PFSK-1 (cell line): Measurements from ENCODE around the gene SPDEF.
A peak's percentile ranks its signal among the peaks of the same experiment; 100 is the strongest.

Source experiments
- FOXP2 ChIP-seq: optimal IDR thresholded peaks from 2 replicates; pipeline ENCODE3; 2011; ENCODE audit warnings: borderline replicate concordance, control low read depth, inconsistent platforms; ENCODE audit not compliant: insufficient read depth; ENCODE audit errors: extremely low read length, extremely low read depth
- POLR2AphosphoS5 ChIP-seq: IDR thresholded peaks from 2 replicates; pipeline ENCODE4 v1.6.1; 2012; ENCODE audit warnings: low read depth, mild to moderate bottlenecking, control low read depth, low read length, moderate library complexity
- REST ChIP-seq, 2 experiments: IDR thresholded peaks; 2 replicates each; pipeline versions ENCODE4 v1.6.1 to v1.8.0; 2011 to 2012; ENCODE audit warnings: low read depth in 2 of 2, low read length in 2 of 2, control low read depth in 1 of 2, inconsistent platforms in 1 of 2, mild to moderate bottlenecking in 1 of 2, moderate library complexity in 1 of 2; ENCODE audit not compliant: insufficient read depth in 1 of 2
- SIN3A ChIP-seq: IDR thresholded peaks from 2 replicates; pipeline ENCODE4 v1.6.1; 2012; ENCODE audit warnings: mild to moderate bottlenecking, low read length, moderate library complexity, borderline replicate concordance; ENCODE audit not compliant: insufficient read depth
- TAF1 ChIP-seq: IDR thresholded peaks from 2 replicates; pipeline ENCODE4 v1.6.1; 2012; ENCODE audit warnings: low read length, control low read depth, borderline replicate concordance; ENCODE audit not compliant: insufficient read depth

Gene SPDEF

GRCh38 chr6:34509782-34510181, 46.3 kb downstream of the SPDEF start:
- TF ChIP-seq SIN3A, result no peak
- no peak for TF ChIP-seq FOXP2
- TF ChIP-seq TAF1, result no peak
- no peak for TF ChIP-seq POLR2AphosphoS5
- TF ChIP-seq REST (IDR thresholded peaks at IDR 0.05; ENCODE audit: insufficient read depth in 1 of 2, low read depth in 2 of 2, low read length in 2 of 2), result no peak

DNA sequence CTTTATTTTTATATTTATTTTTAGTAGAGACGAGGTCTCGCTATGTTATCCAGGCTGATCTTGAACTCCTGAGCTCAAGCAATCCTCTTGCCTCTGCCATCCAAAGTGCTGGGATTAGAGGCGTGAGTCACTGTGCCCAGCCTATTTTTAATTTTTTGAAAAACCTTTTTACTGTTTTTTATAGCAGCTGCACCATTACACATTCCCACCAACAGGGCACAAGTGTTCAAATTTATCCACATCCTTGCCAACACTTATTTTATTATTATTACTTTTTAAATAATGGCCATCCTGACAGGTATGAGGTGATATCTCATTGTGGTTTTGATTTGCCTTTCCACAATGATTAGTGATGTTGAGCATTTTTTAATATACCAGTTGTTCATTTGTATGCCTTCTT, 47.7 kb downstream of the SPDEF start:
- TF ChIP-seq FOXP2, result no peak
- no peak for TF ChIP-seq POLR2AphosphoS5
- no peak for TF ChIP-seq REST (IDR thresholded peaks at IDR 0.05; ENCODE audit: insufficient read depth in 1 of 2, low read depth in 2 of 2, low read length in 2 of 2)
- TF ChIP-seq SIN3A, result no peak
- TF ChIP-seq TAF1, result no peak

GRCh38 chr6:34506718-34507117, 49.4 kb downstream of the SPDEF start:
- no peak for TF ChIP-seq POLR2AphosphoS5
- TF ChIP-seq SIN3A, result no peak

DNA sequence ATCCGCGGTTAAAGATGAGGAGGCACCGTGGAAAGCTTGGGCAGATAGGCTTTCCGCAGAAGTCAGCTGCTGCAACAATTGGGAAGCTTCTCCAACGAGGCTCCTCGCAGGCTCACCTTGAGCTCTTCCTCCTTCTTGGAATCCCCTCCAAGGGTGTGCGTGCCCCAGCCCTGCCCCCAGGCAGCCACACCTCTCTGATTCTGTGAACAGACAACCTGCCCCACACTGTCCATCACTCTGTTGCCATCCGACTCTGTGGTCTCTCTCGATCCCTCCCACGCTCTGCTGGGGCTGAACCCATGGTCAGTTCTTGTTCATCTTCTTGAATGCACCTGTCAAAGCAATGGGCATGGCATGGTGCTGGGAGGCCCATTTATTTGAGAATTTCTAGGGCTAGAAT, 58.7 kb downstream of the SPDEF start:
- TF ChIP-seq SIN3A, result no peak
- TF ChIP-seq FOXP2, result no peak
- TF ChIP-seq POLR2AphosphoS5, result no peak
- no peak for TF ChIP-seq REST (IDR thresholded peaks at IDR 0.05; ENCODE audit: insufficient read depth in 1 of 2, low read depth in 2 of 2, low read length in 2 of 2)

- TF ChIP-seq SIN3A (no peak), TAF1 (no peak), POLR2AphosphoS5 (no peak), REST (IDR thresholded peaks at IDR 0.05; ENCODE audit: insufficient read depth in 1 of 2, low read depth in 2 of 2, low read length in 2 of 2) (0 out of 4 replicates have a peak, but pooled peaks of 1 of the 2 experiments have one; percentile 33), FOXP2 (no peak)
Observed at GRCh38 chr6:34496103-34496685, 59.9 kb downstream of the SPDEF start.
